Measurements from ENCODE around the gene HDHD3. TPM values are rescaled to one million over a fixed set of nuclear protein-coding genes. Genes with fewer than 3 reads are reported as not detected.
A peak's percentile ranks its signal among the peaks of the same experiment; 100 is the strongest.
"Not testable (repeated sequence)": the region's sequence is repeated elsewhere in the genome, so short reads cannot be mapped to it uniquely, and the experiment has no call there.

HDHD3 gene
- total and polyA plus RNA-seq, 5 donors from 2014 or later: 14.3 to 52.6 (median 46.3) TPM

GRCh38 chr9:113387560-113388230 lies 10.9 kb upstream of the HDHD3 start:
- no peaks in the 10 kb centered on the region for H3K4me1 Mint-ChIP-seq
- peaks cover 44% of the 10 kb centered on the region for H3K36me3 Mint-ChIP-seq
- Histone ChIP-seq H3K4me1 (ENCODE audit: control insufficient read depth, insufficient read depth, low read length, poor library complexity, severe bottlenecking) (no peaks in the 10 kb centered on the region), H3K27me3 (ENCODE audit: control insufficient read depth, insufficient read depth, low read length) (no peaks in the 10 kb centered on the region), H3K4me3 (ENCODE audit: low read depth, low read length) (no peak overlapping the region), H3K27ac (ENCODE audit: insufficient read depth, low read length, poor library complexity, severe bottlenecking) (no peak overlapping the region), H3K9me3 (ENCODE audit: control insufficient read depth in 2 of 2, low read length in 2 of 2) (no peaks in the 10 kb centered on the region), H3K36me3 (ENCODE audit: control insufficient read depth, insufficient read depth, low read length) (peaks cover 46% of the 10 kb centered on the region)
- DNase-seq (no peak), ATAC-seq (ENCODE audit: low read depth in 2 of 2) (no peak)
- H3K9me3 Mint-ChIP-seq: peaks cover 0 to 1% (median 0%) of the 10 kb centered on the region in 7 donors
- no peak overlapping the region for H3K4me3 Mint-ChIP-seq
- no peak overlapping the region for H3K27ac Mint-ChIP-seq
- H3K27me3 Mint-ChIP-seq: no peaks in the 10 kb centered on the region

GRCh38 chr9:113386571-113387393 lies 10.0 kb upstream of the HDHD3 start:
- Histone ChIP-seq H3K27me3 (ENCODE audit: control insufficient read depth, insufficient read depth, low read length) (no peaks in the 10 kb centered on the region), H3K4me1 (ENCODE audit: control insufficient read depth, insufficient read depth, low read length, poor library complexity, severe bottlenecking) (no peaks in the 10 kb centered on the region), H3K9me3 (ENCODE audit: control insufficient read depth in 2 of 2, low read length in 2 of 2) (no peaks in the 10 kb centered on the region), H3K27ac (ENCODE audit: insufficient read depth, low read length, poor library complexity, severe bottlenecking) (no peak overlapping the region), H3K4me3 (ENCODE audit: low read depth, low read length) (no peak overlapping the region), H3K36me3 (ENCODE audit: control insufficient read depth, insufficient read depth, low read length) (peaks cover 38% of the 10 kb centered on the region)
- Mint-ChIP-seq H3K9me3 (peaks cover 0 to 1% (median 0%) of the 10 kb centered on the region in 7 donors), H3K4me3 (no peak overlapping the region), H3K27ac (peak overlapping the region in 1 of 3 donors; percentile 52), H3K27me3 (no peaks in the 10 kb centered on the region), H3K36me3 (peaks cover 35% of the 10 kb centered on the region), H3K4me1 (no peaks in the 10 kb centered on the region)
- DNase-seq (no peak), ATAC-seq (ENCODE audit: low read depth in 2 of 2) (no peak)

GRCh38 chr9:113381909-113382411 lies 5.2 kb upstream of the HDHD3 start:
- Mint-ChIP-seq H3K4me3 (peak overlapping the region in 1 of 4 donors; percentile 82), H3K4me1 (peaks cover 0 to 4% (median 0%) of the 10 kb centered on the region in 4 donors), H3K27ac (peak overlapping the region in 1 of 3 donors; percentile 35), H3K36me3 (peaks cover 18% of the 10 kb centered on the region), H3K9me3 (no peaks in the 10 kb centered on the region), H3K27me3 (no peaks in the 10 kb centered on the region)
- Histone ChIP-seq H3K4me1 (ENCODE audit: control insufficient read depth, insufficient read depth, low read length, poor library complexity, severe bottlenecking) (peaks cover 4% of the 10 kb centered on the region), H3K36me3 (ENCODE audit: control insufficient read depth, insufficient read depth, low read length) (peaks cover under 1% of the 10 kb centered on the region), H3K27ac (ENCODE audit: insufficient read depth, low read length, poor library complexity, severe bottlenecking) (no peak overlapping the region), H3K27me3 (ENCODE audit: control insufficient read depth, insufficient read depth, low read length) (no peaks in the 10 kb centered on the region), H3K9me3 (ENCODE audit: control insufficient read depth in 2 of 2, low read length in 2 of 2) (no peaks in the 10 kb centered on the region), H3K4me3 (ENCODE audit: low read depth, low read length) (no peak overlapping the region)
- ATAC-seq (ENCODE audit: low read depth in 2 of 2) (no peak), DNase-seq (no peak)

DNA sequence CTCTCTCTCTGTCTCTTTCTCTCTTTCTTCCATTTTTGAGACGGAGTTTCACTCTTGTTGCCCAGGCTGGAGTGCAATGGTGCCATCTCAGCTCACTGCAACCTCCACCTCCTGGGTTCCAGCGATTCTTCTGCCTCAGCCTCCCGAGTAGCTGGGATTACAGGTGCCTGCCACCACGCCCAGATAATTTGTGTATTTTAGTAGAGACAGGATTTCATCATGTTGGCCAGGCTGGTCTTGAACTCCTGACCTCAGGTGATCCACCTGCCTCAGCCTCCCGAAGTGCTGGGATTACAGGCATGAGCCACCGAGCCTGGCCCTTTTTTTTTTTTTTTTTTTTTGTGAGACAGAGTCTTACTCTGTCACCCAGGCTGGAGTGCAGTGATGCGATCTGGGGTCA lies 4.7 kb upstream of the HDHD3 start:
- not testable (repeated sequence) for DNase-seq; H3K9me3 ChIP-seq (ENCODE audit: control insufficient read depth in 2 of 2, low read length in 2 of 2); H3K4me1 ChIP-seq (ENCODE audit: control insufficient read depth, insufficient read depth, low read length, poor library complexity, severe bottlenecking); ATAC-seq (ENCODE audit: low read depth in 2 of 2); H3K4me3 ChIP-seq (ENCODE audit: low read depth, low read length); H3K27ac Mint-ChIP-seq; H3K4me1 Mint-ChIP-seq; H3K27me3 ChIP-seq (ENCODE audit: control insufficient read depth, insufficient read depth, low read length); H3K36me3 ChIP-seq (ENCODE audit: control insufficient read depth, insufficient read depth, low read length); H3K27me3 Mint-ChIP-seq; H3K9me3 Mint-ChIP-seq; H3K27ac ChIP-seq (ENCODE audit: insufficient read depth, low read length, poor library complexity, severe bottlenecking)
- Mint-ChIP-seq H3K36me3 (peaks cover 13% of the 10 kb centered on the region), H3K4me3 (peak overlapping the region in 1 of 4 donors; percentile 43)

- H3K9me3 ChIP-seq (ENCODE audit: control insufficient read depth in 2 of 2, low read length in 2 of 2): no peaks in the 10 kb centered on the region
- H3K27ac Mint-ChIP-seq: no peak overlapping the region
- no peak overlapping the region for H3K4me3 Mint-ChIP-seq
- H3K36me3 Mint-ChIP-seq: peaks cover 10% of the 10 kb centered on the region
- no peaks in the 10 kb centered on the region for H3K27me3 Mint-ChIP-seq
- peaks cover 4% of the 10 kb centered on the region for H3K4me1 ChIP-seq (ENCODE audit: control insufficient read depth, insufficient read depth, low read length, poor library complexity, severe bottlenecking)
- no peak overlapping the region for H3K27ac ChIP-seq (ENCODE audit: insufficient read depth, low read length, poor library complexity, severe bottlenecking)
- no peak overlapping the region for H3K4me3 ChIP-seq (ENCODE audit: low read depth, low read length)
- DNase-seq (peak in 1 of 3 donors; percentile 16), ATAC-seq (ENCODE audit: low read depth in 2 of 2) (no peak)
- no peaks in the 10 kb centered on the region for H3K27me3 ChIP-seq (ENCODE audit: control insufficient read depth, insufficient read depth, low read length)
- H3K4me1 Mint-ChIP-seq: peaks cover 0 to 5% (median 0%) of the 10 kb centered on the region in 4 donors
- H3K9me3 Mint-ChIP-seq: no peaks in the 10 kb centered on the region
- H3K36me3 ChIP-seq (ENCODE audit: control insufficient read depth, insufficient read depth, low read length): no peaks in the 10 kb centered on the region
Measured at GRCh38 chr9:113380869-113381378, 4.1 kb upstream of the HDHD3 start.

DNA sequence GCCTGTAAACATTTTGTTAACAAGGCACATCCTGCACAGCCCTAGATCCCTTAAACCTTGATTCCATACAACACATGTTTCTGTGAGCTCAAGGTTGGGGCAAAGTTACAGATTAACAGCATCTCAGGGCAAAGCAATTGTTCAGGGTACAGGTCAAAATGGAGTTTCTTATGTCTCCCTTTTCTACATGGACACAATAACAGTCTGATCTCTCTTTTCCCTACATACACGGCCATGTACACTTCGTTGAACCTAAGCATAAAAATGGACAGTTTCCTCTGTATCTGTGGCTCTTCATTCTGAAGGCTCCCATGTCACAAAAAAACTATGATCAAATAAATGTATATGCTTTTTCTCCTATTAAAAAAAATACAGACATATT lies 3.0 kb upstream of the HDHD3 start:
- Mint-ChIP-seq H3K4me1 (peaks cover 8 to 15% (median 10%) of the 10 kb centered on the region in 4 donors), H3K4me3 (peak overlapping the region in 1 of 4 donors; percentile 69), H3K27ac (peak overlapping the region in 1 of 3 donors; percentile 76)
- H3K36me3 Mint-ChIP-seq; H3K9me3 Mint-ChIP-seq; ATAC-seq (ENCODE audit: low read depth in 2 of 2); H3K4me3 ChIP-seq (ENCODE audit: low read depth, low read length); H3K9me3 ChIP-seq (ENCODE audit: control insufficient read depth in 2 of 2, low read length in 2 of 2); H3K27ac ChIP-seq (ENCODE audit: insufficient read depth, low read length, poor library complexity, severe bottlenecking); H3K36me3 ChIP-seq (ENCODE audit: control insufficient read depth, insufficient read depth, low read length); H3K27me3 ChIP-seq (ENCODE audit: control insufficient read depth, insufficient read depth, low read length); H3K27me3 Mint-ChIP-seq; DNase-seq: not testable (repeated sequence)
- peaks cover 13% of the 10 kb centered on the region for H3K4me1 ChIP-seq (ENCODE audit: control insufficient read depth, insufficient read depth, low read length, poor library complexity, severe bottlenecking)

DNA sequence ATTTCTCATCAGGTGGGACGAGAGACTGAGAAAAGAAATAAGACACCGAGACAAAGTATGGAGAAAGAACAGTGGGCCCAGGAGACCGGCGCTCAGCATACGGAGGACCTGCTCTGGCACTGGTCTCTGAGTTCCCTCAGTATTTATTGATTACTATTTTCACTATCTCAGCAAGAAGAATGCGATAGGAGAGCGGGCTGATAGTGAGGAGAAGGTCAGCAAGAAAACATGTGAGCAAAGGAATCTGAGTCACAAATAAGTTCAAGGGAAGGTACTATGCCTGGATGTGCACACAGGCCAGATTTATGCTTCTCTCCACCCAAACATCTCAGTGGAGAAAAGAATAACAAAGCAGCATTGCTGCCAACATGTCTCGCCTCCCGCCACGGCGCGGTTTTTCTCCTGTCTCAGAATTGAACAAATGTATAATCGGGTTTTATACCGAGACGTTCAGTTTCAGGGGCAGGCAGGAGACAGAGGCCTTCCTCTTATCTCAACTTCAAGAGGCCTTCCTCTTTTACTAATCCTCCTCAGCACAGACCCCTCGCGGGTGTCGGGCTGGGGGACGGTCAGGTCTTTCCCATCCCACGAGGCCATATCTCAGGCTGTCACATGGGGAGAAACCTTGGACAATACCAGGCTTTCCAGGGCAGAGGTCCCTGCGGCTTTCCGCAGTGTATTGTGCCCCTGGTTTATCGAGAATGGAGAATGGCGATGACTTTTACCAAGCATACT lies 2.5 kb upstream of the HDHD3 start:
- not testable (repeated sequence) for H3K27me3 ChIP-seq (ENCODE audit: control insufficient read depth, insufficient read depth, low read length); H3K27ac ChIP-seq (ENCODE audit: insufficient read depth, low read length, poor library complexity, severe bottlenecking); H3K36me3 ChIP-seq (ENCODE audit: control insufficient read depth, insufficient read depth, low read length); ATAC-seq (ENCODE audit: low read depth in 2 of 2); H3K27me3 Mint-ChIP-seq; DNase-seq; H3K4me3 ChIP-seq (ENCODE audit: low read depth, low read length); H3K9me3 ChIP-seq (ENCODE audit: control insufficient read depth in 2 of 2, low read length in 2 of 2); H3K9me3 Mint-ChIP-seq; H3K36me3 Mint-ChIP-seq
- Mint-ChIP-seq H3K4me1 (peaks cover 8 to 21% (median 14%) of the 10 kb centered on the region in 4 donors), H3K27ac (peak overlapping the region in 2 of 3 donors; percentile 54 to 59), H3K4me3 (peak overlapping the region; percentile 3 to 73 (median 64))
- H3K4me1 ChIP-seq (ENCODE audit: control insufficient read depth, insufficient read depth, low read length, poor library complexity, severe bottlenecking): peaks cover 13% of the 10 kb centered on the region
